Endothelial cell (in vitro differentiated cells): ENCODE results near the gene TLN1. TPM values are rescaled to one million over a fixed set of nuclear protein-coding genes. Genes with fewer than 3 reads are reported as not detected.

Experiments used
- DNase-seq: peaks from one replicate; pipeline ENCODE4 v3.0.0; 2021; ENCODE audit warnings: low spot score
- H3K27ac Mint-ChIP-seq: one replicate; pipeline ENCODE4 v1.8.0; 2021; ENCODE audit warnings: mixed read lengths, inconsistent platforms; ENCODE audit not compliant: unreplicated experiment
- H3K27me3 Mint-ChIP-seq: one replicate; pipeline ENCODE4 v1.8.0; 2021; ENCODE audit warnings: mild to moderate bottlenecking, moderate library complexity, mixed read lengths, inconsistent platforms; ENCODE audit not compliant: unreplicated experiment
- H3K36me3 Mint-ChIP-seq: one replicate; pipeline ENCODE4 v1.8.0; 2021; ENCODE audit warnings: mild to moderate bottlenecking, low read depth, mixed read lengths, inconsistent platforms; ENCODE audit not compliant: unreplicated experiment
- H3K4me1 Mint-ChIP-seq: one replicate; pipeline ENCODE4 v1.8.0; 2021; ENCODE audit warnings: mild to moderate bottlenecking, mixed read lengths, inconsistent platforms; ENCODE audit not compliant: unreplicated experiment
- H3K4me3 Mint-ChIP-seq: one replicate; pipeline ENCODE4 v1.8.0; 2021; ENCODE audit warnings: mild to moderate bottlenecking, mixed read lengths, inconsistent platforms; ENCODE audit not compliant: unreplicated experiment
- H3K9me3 Mint-ChIP-seq: one replicate; pipeline ENCODE4 v1.8.0; 2021; ENCODE audit warnings: mixed read lengths, inconsistent platforms; ENCODE audit not compliant: unreplicated experiment
- CTCF ChIP-seq: fragments of 200-600 bp; sonication (generic); IDR thresholded peaks from one replicate; pipeline ENCODE4 v1.5.0; 2021; ENCODE audit warnings: antibody characterized with exemption; ENCODE audit not compliant: unreplicated experiment
- total RNA-seq: library from RNA; stranded (reverse); fragmentation: NEBNext Ultra II Directional; extraction: Animal tissue kit (Norgen Biotek cat#: 25700); gene quantifications from one replicate; pipeline ENCODE4 v1.2.1, GENCODE V29; 2021; ENCODE audit not compliant: unreplicated experiment

The TLN1 gene
- total RNA-seq, 1 donor from 2014 or later: 370 TPM

DNA sequence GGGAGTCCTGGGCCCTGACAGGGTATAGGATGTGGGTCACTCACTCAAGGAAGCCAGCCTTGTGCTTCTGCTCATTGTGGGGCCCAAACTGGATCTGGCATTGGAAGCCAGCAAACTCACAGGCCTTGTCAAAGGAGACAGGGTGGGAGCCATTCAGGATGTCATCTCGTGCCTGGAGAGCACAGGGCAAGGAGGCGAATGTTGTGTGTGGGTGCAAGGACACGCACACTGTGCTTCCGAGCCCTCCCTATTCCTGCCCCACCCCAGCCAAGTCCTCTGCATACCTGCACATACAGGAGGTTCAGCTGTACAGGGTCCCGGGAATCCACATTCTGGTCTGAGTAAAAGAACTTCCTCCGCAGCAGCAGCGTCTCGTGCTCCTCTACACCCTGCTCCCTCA, 8.1 kb downstream of the TLN1 start:
- Mint-ChIP-seq H3K4me1 (peaks cover 14% of the 10 kb centered on the region), H3K36me3 (peaks cover 66% of the 10 kb centered on the region), H3K27me3 (peaks cover 13% of the 10 kb centered on the region), H3K9me3 (no peaks in the 10 kb centered on the region), H3K27ac (no peak overlapping the region), H3K4me3 (peak overlapping the region; percentile 65)
- no peak for DNase-seq
- no peak for TF ChIP-seq CTCF

GRCh38 chr9:35723426-35723825, 8.6 kb downstream of the TLN1 start:
- no peak for DNase-seq
- Mint-ChIP-seq H3K27ac (no peak overlapping the region), H3K36me3 (peaks cover 69% of the 10 kb centered on the region), H3K27me3 (peaks cover 13% of the 10 kb centered on the region), H3K9me3 (no peaks in the 10 kb centered on the region), H3K4me1 (peaks cover 14% of the 10 kb centered on the region), H3K4me3 (peak overlapping the region; percentile 54)
- TF ChIP-seq CTCF: no peak

- peaks cover 86% of the 10 kb centered on the region for H3K36me3 Mint-ChIP-seq
- no peak overlapping the region for H3K27ac Mint-ChIP-seq
These were observed 12.4 kb downstream of the TLN1 start for GRCh38 chr9:35719546-35719945.

DNA sequence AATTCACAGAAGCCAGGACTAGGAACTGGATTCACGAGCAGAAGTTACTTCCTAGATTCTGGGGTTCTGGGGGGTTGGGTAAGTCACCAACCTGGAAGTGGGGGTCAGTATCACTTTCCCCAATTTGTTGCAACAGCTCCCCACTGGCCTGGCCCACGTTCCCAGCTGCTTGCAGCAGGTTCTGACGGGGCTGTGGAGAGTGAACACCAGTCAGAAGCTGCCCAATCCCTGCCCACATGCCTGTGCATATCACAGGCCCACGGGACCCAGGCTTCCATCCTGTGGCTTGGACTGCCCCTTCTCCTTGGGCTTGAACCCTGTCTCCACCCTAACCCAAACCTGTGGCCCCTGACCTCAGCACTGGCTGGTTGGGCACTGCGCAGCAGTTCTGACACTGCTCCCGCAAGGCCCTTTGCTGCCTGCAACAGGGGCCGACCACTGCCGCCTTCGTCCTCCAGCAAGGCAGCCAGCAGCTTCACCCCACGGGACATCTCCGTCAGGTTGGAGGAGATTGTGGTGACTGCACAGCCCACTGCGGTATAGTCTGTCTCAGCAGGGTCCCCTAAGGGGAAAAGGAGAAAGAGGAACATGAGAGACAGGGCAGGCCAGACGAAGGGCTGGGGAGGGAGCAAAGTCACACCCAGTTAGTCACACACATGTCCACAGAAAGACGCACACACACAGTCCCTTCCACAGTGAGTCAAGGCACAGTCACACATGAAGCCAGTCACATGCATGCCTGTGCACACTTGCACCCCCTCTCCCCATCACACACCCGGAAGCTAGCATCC, 13.1 kb downstream of the TLN1 start:
- Mint-ChIP-seq H3K27me3 (peaks cover 10% of the 10 kb centered on the region), H3K9me3 (no peaks in the 10 kb centered on the region), H3K4me1 (no peaks in the 10 kb centered on the region), H3K4me3 (peak overlapping the region; percentile 85), H3K27ac (no peak overlapping the region), H3K36me3 (peaks cover 87% of the 10 kb centered on the region)
- no peak for DNase-seq
- no peak for TF ChIP-seq CTCF

More at GRCh38 chr9:35719546-35719945, 12.4 kb downstream of the TLN1 start:
- H3K4me3 Mint-ChIP-seq: peak overlapping the region; percentile 76
- no peaks in the 10 kb centered on the region for H3K9me3 Mint-ChIP-seq
- peaks cover 3% of the 10 kb centered on the region for H3K4me1 Mint-ChIP-seq
- DNase-seq: no peak
- H3K27me3 Mint-ChIP-seq: peaks cover 12% of the 10 kb centered on the region
- no peak for TF ChIP-seq CTCF

- Mint-ChIP-seq H3K4me1 (no peaks in the 10 kb centered on the region), H3K9me3 (no peaks in the 10 kb centered on the region), H3K27ac (peak overlapping the region; percentile 52), H3K27me3 (peaks cover 9% of the 10 kb centered on the region), H3K36me3 (peaks cover 84% of the 10 kb centered on the region), H3K4me3 (no peak overlapping the region)
- DNase-seq: no peak
- TF ChIP-seq CTCF: no peak
These were observed 14.7 kb downstream of the TLN1 start for GRCh38 chr9:35717132-35717870.
